DND-41 (cell line): ENCODE results near the gene ZNF697.
"Not testable (repeated sequence)": the region's sequence is repeated elsewhere in the genome, so short reads cannot be mapped to it uniquely, and the experiment has no call there.

ENCODE experiments used
- ATAC-seq: fragments of 200-7000 bp; cut with Tn5 transposase; 3 replicates; pipeline ENCODE4 v1.9.1; 2021; ENCODE audit warnings: low read depth; ENCODE audit not compliant: insufficient read depth
- DNase-seq: peaks from one replicate; pipeline ENCODE4 v3.0.0-alpha.2; 2020
- H2AFZ ChIP-seq: 2 replicates; pipeline ENCODE4 v1.6.0; 2012; ENCODE audit warnings: low read depth, low read length
- H3K27ac ChIP-seq: 2 replicates; pipeline ENCODE4 v1.5.1; 2012; ENCODE audit warnings: low read length, inconsistent platforms
- H3K27me3 ChIP-seq: fragments of 200-600 bp; sonication (generic); 2 replicates; pipeline ENCODE4 v1.6.0; 2012; ENCODE audit warnings: low read length, mild to moderate bottlenecking, inconsistent platforms; ENCODE audit not compliant: insufficient read depth, poor library complexity
- H3K36me3 ChIP-seq: 2 replicates; pipeline ENCODE4 v1.5.1; 2012; ENCODE audit warnings: low read length, inconsistent platforms; ENCODE audit not compliant: insufficient read depth
- H3K4me1 ChIP-seq: 2 replicates; pipeline ENCODE4 v1.5.1; 2012; ENCODE audit warnings: mild to moderate bottlenecking, low read length; ENCODE audit not compliant: insufficient read depth
- H3K4me2 ChIP-seq: 2 replicates; pipeline ENCODE4 v1.6.0; 2012; ENCODE audit warnings: mild to moderate bottlenecking, moderate library complexity, low read length, inconsistent platforms; ENCODE audit not compliant: insufficient read depth
- H3K4me3 ChIP-seq, 2 experiments: fragments of 200-600 bp in 1 of 2; shearing (Covaris generic) in 1 of 2; 2 replicates each; pipeline ENCODE4 v1.5.1; 2012 to 2016; ENCODE audit warnings: inconsistent platforms in 2 of 2, low read length in 2 of 2, mild to moderate bottlenecking in 2 of 2, low read depth in 1 of 2, moderate library complexity in 1 of 2
- H3K79me2 ChIP-seq: 2 replicates; pipeline ENCODE4 v1.6.0; 2012; ENCODE audit warnings: low read length, inconsistent platforms; ENCODE audit not compliant: insufficient read depth
- H3K9ac ChIP-seq: 2 replicates; pipeline ENCODE4 v1.6.0; 2012; ENCODE audit warnings: low read depth, mild to moderate bottlenecking, inconsistent platforms, low read length, moderate library complexity
- H3K9me3 ChIP-seq: 2 replicates; pipeline ENCODE4 v1.5.1; 2012; ENCODE audit warnings: low read length, moderate library complexity, mild to moderate bottlenecking, inconsistent platforms; ENCODE audit not compliant: insufficient read depth, severe bottlenecking
- H4K20me1 ChIP-seq: 2 replicates; pipeline ENCODE4 v1.6.0; 2012; ENCODE audit warnings: low read length; ENCODE audit not compliant: insufficient read depth
- CTCF ChIP-seq: IDR thresholded peaks from 2 replicates; pipeline ENCODE4 v1.5.1; 2012; ENCODE audit warnings: borderline replicate concordance, low read length, moderate library complexity, mild to moderate bottlenecking; ENCODE audit not compliant: poor library complexity, severe bottlenecking; ENCODE audit errors: extremely low read depth
- EZH2 ChIP-seq: IDR thresholded peaks from 3 replicates; pipeline ENCODE4 v1.6.1; 2012; ENCODE audit warnings: borderline replicate concordance, low read depth, mild to moderate bottlenecking, moderate library complexity, low read length, inconsistent platforms; ENCODE audit not compliant: severe bottlenecking

The ZNF697 gene

DNA sequence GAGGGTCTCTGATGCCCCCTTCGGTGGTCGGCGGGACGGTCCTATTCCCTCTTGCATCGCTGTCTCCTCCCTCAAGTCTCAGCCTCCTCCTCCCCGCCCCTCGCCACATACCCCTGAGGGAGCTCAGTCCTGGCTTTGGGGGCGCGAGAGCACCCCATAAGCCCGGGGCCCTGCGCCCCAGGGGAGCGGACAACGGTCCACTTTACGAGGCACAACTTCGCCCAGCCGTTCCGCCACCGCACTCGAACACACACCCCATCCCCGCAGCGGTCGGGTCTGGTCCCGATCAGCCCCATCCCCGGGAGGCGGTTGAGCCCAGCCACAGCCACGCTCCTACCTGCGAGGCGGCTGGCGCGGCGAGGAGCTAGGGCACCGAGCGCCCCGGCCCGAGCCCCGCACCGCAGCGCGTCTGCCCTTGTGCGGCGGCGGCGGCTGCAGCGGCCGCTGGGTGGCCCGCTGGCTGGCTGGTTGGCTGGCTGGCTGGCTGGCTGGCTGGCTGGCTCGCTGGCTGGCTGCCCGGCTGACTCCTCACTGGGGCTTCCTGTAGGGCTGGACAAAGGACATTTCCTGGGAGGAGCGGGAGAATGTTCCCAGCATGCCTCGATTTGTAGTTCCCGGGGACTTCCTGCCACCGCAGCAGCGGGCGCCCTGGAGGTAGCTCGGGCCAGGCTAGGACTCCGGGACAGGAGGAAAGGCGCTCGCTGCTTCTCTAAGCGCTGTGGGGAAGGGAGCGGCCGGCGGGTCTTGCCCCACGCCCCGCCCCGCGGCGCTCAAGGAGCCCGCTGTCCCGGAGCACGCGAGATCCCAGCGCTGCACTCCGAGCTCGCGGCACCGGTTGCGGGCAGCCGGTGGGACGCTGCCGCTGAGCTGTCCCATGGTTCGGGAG is at the start of gene ZNF697:
Gene ZNF697, minus strand, starts transcription at position 533 of the 886 bp plus-strand sequence. CDS start 22,166 bp downstream, outside the sequence.
- no peak within 1 kb of the TSS for H3K4me3 ChIP-seq
- ATAC-seq: no peak
- H3K36me3 ChIP-seq: no peaks in the 10 kb centered on the region
- H3K9ac ChIP-seq: no peak within 1 kb of the TSS
- H3K4me1 ChIP-seq: no peaks in the 10 kb centered on the region
- DNase-seq: no peak
- TF ChIP-seq CTCF: no peak
- TF ChIP-seq EZH2: no peak
- H3K9me3 ChIP-seq: no peaks in the 10 kb centered on the region
- H3K27ac ChIP-seq: no peak within 1 kb of the TSS
- no peaks in the 10 kb centered on the region for H3K79me2 ChIP-seq
- H3K27me3 ChIP-seq: peaks cover 24% of the 10 kb centered on the region
- no peaks in the 10 kb centered on the region for H4K20me1 ChIP-seq
- no peak within 1 kb of the TSS for H2AFZ ChIP-seq
- no peak within 1 kb of the TSS for H3K4me2 ChIP-seq

- no peak overlapping the region for H3K4me3 ChIP-seq
- peaks cover 4% of the 10 kb centered on the region for H3K27me3 ChIP-seq
- H3K9ac ChIP-seq: no peak overlapping the region
- H3K4me1 ChIP-seq: no peaks in the 10 kb centered on the region
- H2AFZ ChIP-seq: no peak overlapping the region
- no peak overlapping the region for H3K27ac ChIP-seq
- peaks cover 14% of the 10 kb centered on the region for H3K9me3 ChIP-seq
- DNase-seq (no peak), ATAC-seq (no peak)
- H4K20me1 ChIP-seq: no peaks in the 10 kb centered on the region
- no peaks in the 10 kb centered on the region for H3K79me2 ChIP-seq
- H3K36me3 ChIP-seq: no peaks in the 10 kb centered on the region
- H3K4me2 ChIP-seq: no peak overlapping the region
- TF ChIP-seq CTCF (no peak), EZH2 (no peak)
Observed at GRCh38 chr1:119697598-119697997, 49.5 kb upstream of the ZNF697 start.

DNA sequence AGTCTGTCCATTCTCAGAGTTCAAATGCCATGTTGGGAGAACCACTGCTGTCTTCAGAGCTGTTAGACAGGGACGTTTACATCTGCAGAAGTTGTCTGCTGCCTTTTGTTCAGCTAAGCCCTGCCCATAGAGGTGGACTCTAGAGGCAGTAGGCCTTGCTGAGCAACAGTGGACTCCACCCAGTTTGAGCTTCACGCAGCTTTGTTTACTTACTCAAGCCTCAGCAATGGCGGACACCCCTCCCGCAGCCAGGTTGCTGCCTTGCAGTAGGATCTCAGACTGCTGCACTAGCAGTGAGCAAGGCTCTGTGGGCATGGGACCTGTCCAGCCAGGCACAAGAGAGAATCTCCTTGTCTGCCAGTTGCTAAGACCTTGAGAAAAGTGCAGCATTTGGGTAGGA is 48.8 kb upstream of the ZNF697 start:
- not testable (repeated sequence) for H3K9me3 ChIP-seq, H4K20me1 ChIP-seq, H3K79me2 ChIP-seq, H3K9ac ChIP-seq, H3K4me3 ChIP-seq, DNase-seq, H2AFZ ChIP-seq, H3K27ac ChIP-seq, H3K27me3 ChIP-seq, ATAC-seq, H3K36me3 ChIP-seq, H3K4me2 ChIP-seq, H3K4me1 ChIP-seq

DNA sequence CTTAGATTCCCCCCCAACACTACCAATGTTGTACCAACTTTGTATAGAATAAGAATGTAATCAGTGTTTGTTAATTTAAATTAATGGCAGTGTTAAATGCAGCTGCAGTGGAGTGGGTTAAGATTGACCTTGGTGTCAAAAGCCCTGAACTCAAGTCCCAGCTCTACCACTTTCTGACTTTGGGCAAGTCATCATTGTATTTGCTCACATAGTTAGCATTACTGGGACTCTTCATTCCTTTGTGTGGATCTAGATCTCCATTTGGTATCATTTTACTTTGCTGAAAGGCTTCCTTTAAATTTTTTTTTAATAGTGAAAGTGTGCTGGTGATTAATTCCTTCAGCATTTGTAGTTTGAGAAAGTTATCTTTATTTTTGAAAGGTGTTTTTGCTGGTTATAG is 41.4 kb upstream of the ZNF697 start:
- no peak for TF ChIP-seq CTCF
- no peak for TF ChIP-seq EZH2
- no peaks in the 10 kb centered on the region for H3K4me1 ChIP-seq
- no peaks in the 10 kb centered on the region for H3K36me3 ChIP-seq
- no peak overlapping the region for H3K4me2 ChIP-seq
- H3K9ac ChIP-seq: no peak overlapping the region
- H2AFZ ChIP-seq: no peak overlapping the region
- H3K9me3 ChIP-seq: no peaks in the 10 kb centered on the region
- H3K27me3 ChIP-seq: peaks cover 14% of the 10 kb centered on the region
- H3K79me2 ChIP-seq: no peaks in the 10 kb centered on the region
- ATAC-seq: no peak
- DNase-seq: no peak
- no peak overlapping the region for H3K4me3 ChIP-seq
- H3K27ac ChIP-seq: no peak overlapping the region
- H4K20me1 ChIP-seq: no peaks in the 10 kb centered on the region
